ENCODE measurements around the gene PNPLA1. TPM values are rescaled to one million over a fixed set of nuclear protein-coding genes. Genes with fewer than 3 reads are reported as not detected.

PNPLA1 gene
- polyA plus RNA-seq, 3 donors: 3.5 to 3.9 (median 3.8) TPM

DNA sequence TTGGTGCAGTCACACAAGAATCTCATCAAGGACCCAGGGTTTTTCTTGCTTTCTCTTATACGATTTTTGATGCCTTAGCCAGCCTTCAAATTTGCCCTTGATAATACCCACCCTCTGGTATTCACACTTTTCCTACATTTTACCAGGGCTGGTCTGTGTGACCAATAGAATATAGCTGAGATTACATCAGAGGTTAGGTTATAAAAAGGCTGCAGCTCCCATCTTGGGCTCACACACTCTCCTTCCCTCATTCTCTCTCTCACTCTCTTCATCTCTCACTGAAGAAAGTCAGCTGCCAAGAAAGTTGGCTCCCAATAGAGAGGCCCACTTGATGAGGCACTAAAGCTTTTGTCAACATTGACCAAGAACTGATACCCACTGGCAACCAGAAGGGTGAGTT, 4.1 kb upstream of the PNPLA1 start:
- Mint-ChIP-seq H3K36me3 (no peaks in the 10 kb centered on the region), H3K4me3 (no peak overlapping the region), H3K9me3 (peaks cover 0 to 14% (median 12%) of the 10 kb centered on the region in 7 donors), H3K27me3 (ENCODE audit: low read depth in 3 of 3) (peaks cover 7 to 12% (median 9%) of the 10 kb centered on the region in 3 donors), H3K4me1 (peaks cover 11% of the 10 kb centered on the region), H3K27ac (no peak overlapping the region)
- Histone ChIP-seq H3K4me3 (replicated peaks in 1 of 3; ENCODE audit: low read depth in 2 of 3, low read length in 3 of 3) (no peak overlapping the region), H3K4me2 (replicated peaks; ENCODE audit: extremely low read depth, low read length, poor library complexity, severe bottlenecking) (no peak overlapping the region), H4K20me1 (ENCODE audit: insufficient read depth, low read length) (no peaks in the 10 kb centered on the region), H3K27me3 (ENCODE audit: control insufficient read depth in 2 of 2, insufficient read depth in 2 of 2, low read length in 2 of 2) (no peaks in the 10 kb centered on the region), H3K36me3 (replicated peaks in 1 of 2; ENCODE audit: control insufficient read depth in 1 of 2, insufficient read depth in 2 of 2, low read length in 2 of 2) (no peaks in the 10 kb centered on the region), H3K9ac (ENCODE audit: insufficient read depth, low read length, poor library complexity, severe bottlenecking) (no peak overlapping the region), H2AFZ (ENCODE audit: insufficient read depth, low read depth, low read length, poor library complexity, severe bottlenecking) (no peak overlapping the region), H3K9me3 (replicated peaks in 1 of 2; ENCODE audit: control insufficient read depth in 1 of 2, insufficient read depth in 1 of 2, low read length in 2 of 2) (peaks cover 14% of the 10 kb centered on the region in 2 donors), H3K27ac (ENCODE audit: low read depth in 1 of 2, low read length in 2 of 2) (no peak overlapping the region), H3K4me1 (ENCODE audit: control insufficient read depth in 1 of 2, insufficient read depth in 2 of 2, low read length in 2 of 2) (peaks cover 3 to 8% of the 10 kb centered on the region in 2 donors), H3K79me2 (ENCODE audit: insufficient read depth, low read length) (no peaks in the 10 kb centered on the region)
- 83% methylated on average over 1 of the region's 1 CpG for WGBS (ENCODE audit: insufficient coverage)
- no peak for DNase-seq
- intact Hi-C loops (cut with micrococcal nuclease): no loop called here
- TF ChIP-seq, protein P1, sequence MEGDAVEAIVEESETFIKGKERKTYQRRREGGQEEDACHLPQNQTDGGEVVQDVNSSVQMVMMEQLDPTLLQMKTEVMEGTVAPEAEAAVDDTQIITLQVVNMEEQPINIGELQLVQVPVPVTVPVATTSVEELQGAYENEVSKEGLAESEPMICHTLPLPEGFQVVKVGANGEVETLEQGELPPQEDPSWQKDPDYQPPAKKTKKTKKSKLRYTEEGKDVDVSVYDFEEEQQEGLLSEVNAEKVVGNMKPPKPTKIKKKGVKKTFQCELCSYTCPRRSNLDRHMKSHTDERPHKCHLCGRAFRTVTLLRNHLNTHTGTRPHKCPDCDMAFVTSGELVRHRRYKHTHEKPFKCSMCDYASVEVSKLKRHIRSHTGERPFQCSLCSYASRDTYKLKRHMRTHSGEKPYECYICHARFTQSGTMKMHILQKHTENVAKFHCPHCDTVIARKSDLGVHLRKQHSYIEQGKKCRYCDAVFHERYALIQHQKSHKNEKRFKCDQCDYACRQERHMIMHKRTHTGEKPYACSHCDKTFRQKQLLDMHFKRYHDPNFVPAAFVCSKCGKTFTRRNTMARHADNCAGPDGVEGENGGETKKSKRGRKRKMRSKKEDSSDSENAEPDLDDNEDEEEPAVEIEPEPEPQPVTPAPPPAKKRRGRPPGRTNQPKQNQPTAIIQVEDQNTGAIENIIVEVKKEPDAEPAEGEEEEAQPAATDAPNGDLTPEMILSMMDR (IDR thresholded peaks at IDR 0.05): no peak

- Histone ChIP-seq H3K4me3 (replicated peaks in 1 of 3; ENCODE audit: low read depth in 2 of 3, low read length in 3 of 3) (no peak overlapping the region), H2AFZ (ENCODE audit: insufficient read depth, low read depth, low read length, poor library complexity, severe bottlenecking) (no peak overlapping the region), H3K27ac (ENCODE audit: low read depth in 1 of 2, low read length in 2 of 2) (no peak overlapping the region), H3K27me3 (ENCODE audit: control insufficient read depth in 2 of 2, insufficient read depth in 2 of 2, low read length in 2 of 2) (no peaks in the 10 kb centered on the region), H3K4me2 (replicated peaks; ENCODE audit: extremely low read depth, low read length, poor library complexity, severe bottlenecking) (no peak overlapping the region), H3K79me2 (ENCODE audit: insufficient read depth, low read length) (no peaks in the 10 kb centered on the region), H3K4me1 (ENCODE audit: control insufficient read depth in 1 of 2, insufficient read depth in 2 of 2, low read length in 2 of 2) (peaks cover 3 to 8% of the 10 kb centered on the region in 2 donors), H3K36me3 (replicated peaks in 1 of 2; ENCODE audit: control insufficient read depth in 1 of 2, insufficient read depth in 2 of 2, low read length in 2 of 2) (no peaks in the 10 kb centered on the region), H3K9ac (ENCODE audit: insufficient read depth, low read length, poor library complexity, severe bottlenecking) (no peak overlapping the region), H3K9me3 (replicated peaks in 1 of 2; ENCODE audit: control insufficient read depth in 1 of 2, insufficient read depth in 1 of 2, low read length in 2 of 2) (peaks cover 14% of the 10 kb centered on the region in 2 donors), H4K20me1 (ENCODE audit: insufficient read depth, low read length) (no peaks in the 10 kb centered on the region)
- no peak overlapping the region for H3K4me3 Mint-ChIP-seq
- H3K36me3 Mint-ChIP-seq: no peaks in the 10 kb centered on the region
- peaks cover 11% of the 10 kb centered on the region for H3K4me1 Mint-ChIP-seq
- peaks cover 4 to 6% (median 5%) of the 10 kb centered on the region in 3 donors for H3K27me3 Mint-ChIP-seq (ENCODE audit: low read depth in 3 of 3)
- TF ChIP-seq, protein P1 (IDR thresholded peaks at IDR 0.05): no peak
- WGBS (ENCODE audit: insufficient coverage): 99% methylated on average over 12 of the region's 13 CpGs
- no peak overlapping the region for H3K27ac Mint-ChIP-seq
- peaks cover 0 to 14% (median 12%) of the 10 kb centered on the region in 7 donors for H3K9me3 Mint-ChIP-seq
- DNase-seq: no peak
- intact Hi-C loops (cut with micrococcal nuclease): no loop called here
These were observed 2.8 kb upstream of the PNPLA1 start for GRCh38 chr6:36266913-36267644.

Data from CD14-positive monocyte (primary cell).